Measurements from ENCODE around the gene STYXL1.

DNA sequence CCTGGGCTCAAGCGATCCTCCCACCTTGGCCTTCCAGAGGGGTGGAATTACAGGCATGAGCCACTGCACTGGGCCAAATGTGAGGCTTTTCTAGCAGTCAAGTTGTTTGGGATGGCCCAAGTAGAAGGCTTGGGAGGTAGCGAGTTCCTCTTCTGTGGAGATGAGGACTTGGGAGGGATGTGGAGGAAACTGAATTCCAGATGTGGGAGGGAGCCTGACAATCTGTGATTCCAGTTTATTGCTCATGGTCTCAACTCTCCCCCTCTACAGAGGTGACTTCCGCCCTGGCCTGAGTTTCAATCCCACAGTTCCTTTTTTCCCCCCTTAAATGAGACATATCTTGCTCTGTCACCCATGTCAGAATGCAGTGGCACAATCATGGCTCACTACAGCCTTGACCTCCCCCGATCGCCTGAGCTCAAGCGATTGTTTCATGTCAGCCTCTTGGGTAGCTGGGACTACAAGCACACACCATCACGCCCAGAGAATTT is 3.4 kb downstream of the STYXL1 start:
- TF ChIP-seq, protein P1, sequence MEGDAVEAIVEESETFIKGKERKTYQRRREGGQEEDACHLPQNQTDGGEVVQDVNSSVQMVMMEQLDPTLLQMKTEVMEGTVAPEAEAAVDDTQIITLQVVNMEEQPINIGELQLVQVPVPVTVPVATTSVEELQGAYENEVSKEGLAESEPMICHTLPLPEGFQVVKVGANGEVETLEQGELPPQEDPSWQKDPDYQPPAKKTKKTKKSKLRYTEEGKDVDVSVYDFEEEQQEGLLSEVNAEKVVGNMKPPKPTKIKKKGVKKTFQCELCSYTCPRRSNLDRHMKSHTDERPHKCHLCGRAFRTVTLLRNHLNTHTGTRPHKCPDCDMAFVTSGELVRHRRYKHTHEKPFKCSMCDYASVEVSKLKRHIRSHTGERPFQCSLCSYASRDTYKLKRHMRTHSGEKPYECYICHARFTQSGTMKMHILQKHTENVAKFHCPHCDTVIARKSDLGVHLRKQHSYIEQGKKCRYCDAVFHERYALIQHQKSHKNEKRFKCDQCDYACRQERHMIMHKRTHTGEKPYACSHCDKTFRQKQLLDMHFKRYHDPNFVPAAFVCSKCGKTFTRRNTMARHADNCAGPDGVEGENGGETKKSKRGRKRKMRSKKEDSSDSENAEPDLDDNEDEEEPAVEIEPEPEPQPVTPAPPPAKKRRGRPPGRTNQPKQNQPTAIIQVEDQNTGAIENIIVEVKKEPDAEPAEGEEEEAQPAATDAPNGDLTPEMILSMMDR (IDR thresholded peaks at IDR 0.05; ENCODE audit: borderline replicate concordance, extremely low read depth, low read length, poor library complexity, severe bottlenecking) = no peak
- no peak for TF ChIP-seq EZH2 (IDR thresholded peaks at IDR 0.05; ENCODE audit: borderline replicate concordance, low read depth, low read length, severe bottlenecking)
